Small intestine (tissue), 7 donors: ENCODE measurements around the gene FTO. TPM values are rescaled to one million over a fixed set of nuclear protein-coding genes. Genes with fewer than 3 reads are reported as not detected.

Experiments used
- DNase-seq, 2 donors: peaks; one replicate each; pipeline versions ENCODE4 v3.0.0 to v3.0.0-alpha.2; 2013
- FAIRE-seq: peaks from 2 replicates; lab custom pipeline; 2012; peaks lifted over from hg19 to GRCh38; lab: Jason Lieb, UNC
- H3K27ac ChIP-seq, 3 donors: one replicate each; pipeline ENCODE4 v1.5.1; 2013; ENCODE audit warnings: low read length in 2 of 3, mild to moderate bottlenecking in 2 of 3, control low read depth in 1 of 3, inconsistent platforms in 1 of 3, low read depth in 1 of 3, moderate library complexity in 1 of 3
- H3K27me3 ChIP-seq, 3 donors: one replicate each; pipeline ENCODE4 v1.6.1; 2013; ENCODE audit warnings: low read length in 3 of 3, inconsistent platforms in 1 of 3; ENCODE audit not compliant: control insufficient read depth in 3 of 3, insufficient read depth in 3 of 3
- H3K36me3 ChIP-seq, 3 donors: one replicate each; pipeline ENCODE4 v1.6.1; 2013; ENCODE audit warnings: low read length in 3 of 3, inconsistent platforms in 1 of 3, low read depth in 1 of 3, mild to moderate bottlenecking in 1 of 3, moderate library complexity in 1 of 3; ENCODE audit not compliant: control insufficient read depth in 3 of 3, insufficient read depth in 2 of 3
- H3K4me1 ChIP-seq, 3 donors: one replicate each; pipeline ENCODE4 v1.6.1; 2013; ENCODE audit warnings: low read length in 2 of 3, inconsistent platforms in 1 of 3, low read depth in 1 of 3, mild to moderate bottlenecking in 1 of 3, moderate library complexity in 1 of 3; ENCODE audit not compliant: control insufficient read depth in 3 of 3, insufficient read depth in 2 of 3
- H3K4me3 ChIP-seq, 3 donors: one replicate each; pipeline ENCODE4 v1.5.1; 2013; ENCODE audit warnings: low read length in 3 of 3, control low read depth in 1 of 3, inconsistent platforms in 1 of 3, low read depth in 1 of 3, mild to moderate bottlenecking in 1 of 3, moderate library complexity in 1 of 3
- H3K9me3 ChIP-seq, 2 donors: one replicate each; pipeline ENCODE4 v1.6.1; 2013; ENCODE audit warnings: low read depth in 1 of 2, low read length in 1 of 2; ENCODE audit not compliant: control insufficient read depth in 2 of 2, insufficient read depth in 1 of 2
- WGBS, 3 donors: extraction: QIAGEN DNeasy Blood & Tissue Kit; methylation state at CpG; one replicate each; pipeline ENCODE4 v1.1.7; 2013; 5-methylcytosine and 5-hydroxymethylcytosine counted together
- polyA plus RNA-seq, 4 donors: library from polyadenylated mRNA; stranded (reverse) in 3 of 4; unstranded in 1 of 4; fragments of 200-250 nt in 3 of 4; fragments of 120-200 nt in 1 of 4; gene quantifications; one replicate each; pipeline versions ENCODE4 v1.2.1 to v1.2.3, GENCODE V29; 2013
- donor health status: healthy with polysubstance abuse.
- donor health status: control.
- donor health status: control.
- donor health status: Bipolar disorder and iron deficiency.
- donor health status: healthy.

FTO gene
- polyA plus RNA-seq, 4 donors, result 5.4 to 36.8 (median 12.2) TPM

GRCh38 chr16:53766304-53767016 lies 62.5 kb downstream of the FTO start:
- FAIRE-seq, result no peak
- no peak overlapping the region for H3K27ac ChIP-seq
- no peak overlapping the region for H3K4me3 ChIP-seq
- no peaks in the 10 kb centered on the region for H3K36me3 ChIP-seq
- H3K9me3 ChIP-seq, result no peaks in the 10 kb centered on the region
- WGBS, 3 donors, result 89 to 93% (median 89%) methylated on average over 10 of the region's 10 CpGs
- no peaks in the 10 kb centered on the region for H3K27me3 ChIP-seq
- DNase-seq, result no peak
- peaks cover 0 to 7% (median 6%) of the 10 kb centered on the region in 3 donors for H3K4me1 ChIP-seq

- 69 to 83% (median 75%) methylated on average over 4 of the region's 4 CpGs for WGBS, 3 donors
- Histone ChIP-seq H3K4me3 (no peak overlapping the region), H3K4me1 (peaks cover 4 to 7% (median 6%) of the 10 kb centered on the region in 3 donors), H3K27me3 (no peaks in the 10 kb centered on the region), H3K36me3 (no peaks in the 10 kb centered on the region), H3K9me3 (no peaks in the 10 kb centered on the region), H3K27ac (no peak overlapping the region)
- no peak for FAIRE-seq
- no peak for DNase-seq
Observed at GRCh38 chr16:53768167-53768566, 64.2 kb downstream of the FTO start.

- Histone ChIP-seq H3K36me3 (no peaks in the 10 kb centered on the region), H3K4me3 (no peak overlapping the region), H3K4me1 (peaks cover 6 to 7% (median 7%) of the 10 kb centered on the region in 3 donors), H3K27me3 (no peaks in the 10 kb centered on the region), H3K9me3 (no peaks in the 10 kb centered on the region), H3K27ac (no peak overlapping the region)
- 50 to 89% (median 81%) methylated on average over 1 of the region's 1 CpG for WGBS, 3 donors
- DNase-seq (no peak), FAIRE-seq (no peak)
Observed at GRCh38 chr16:53768593-53768992, 64.6 kb downstream of the FTO start.

GRCh38 chr16:53769185-53769584 lies 65.2 kb downstream of the FTO start:
- FAIRE-seq, result no peak
- DNase-seq, result no peak
- no peaks in the 10 kb centered on the region for H3K9me3 ChIP-seq
- no peak overlapping the region for H3K4me3 ChIP-seq
- no peaks in the 10 kb centered on the region for H3K36me3 ChIP-seq
- 64 to 79% (median 72%) methylated on average over 4 of the region's 4 CpGs for WGBS, 3 donors
- H3K4me1 ChIP-seq, result peaks cover 6 to 8% (median 7%) of the 10 kb centered on the region in 3 donors
- H3K27me3 ChIP-seq, result no peaks in the 10 kb centered on the region
- H3K27ac ChIP-seq, result no peak overlapping the region

- Histone ChIP-seq H3K9me3 (no peaks in the 10 kb centered on the region), H3K4me3 (no peak overlapping the region), H3K36me3 (no peaks in the 10 kb centered on the region), H3K4me1 (peaks cover 6 to 8% (median 7%) of the 10 kb centered on the region in 3 donors), H3K27me3 (no peaks in the 10 kb centered on the region), H3K27ac (no peak overlapping the region)
- no peak for DNase-seq
- no peak for FAIRE-seq
Observed at GRCh38 chr16:53769787-53770186, 65.8 kb downstream of the FTO start.

DNA sequence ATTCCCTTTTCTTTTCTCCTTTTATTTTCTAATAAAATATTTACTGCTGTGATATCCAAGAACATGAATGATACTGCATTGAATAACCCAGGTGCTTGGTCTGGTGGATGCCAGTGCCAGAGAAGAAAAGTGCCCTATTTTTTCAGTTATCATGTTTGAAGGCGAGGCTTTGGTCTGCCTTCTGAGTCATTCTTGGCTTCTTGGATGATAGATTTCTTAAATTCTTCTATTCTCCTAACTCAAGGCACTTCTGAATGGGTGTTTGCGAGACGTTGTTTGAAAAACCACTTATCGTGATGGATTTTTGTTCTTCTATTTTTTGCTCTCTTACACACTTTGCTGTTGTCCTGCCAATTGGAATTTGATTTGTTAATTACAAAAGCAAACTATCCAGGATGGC lies 66.7 kb downstream of the FTO start:
- peaks cover 4 to 10% (median 8%) of the 10 kb centered on the region in 3 donors for H3K4me1 ChIP-seq
- no peaks in the 10 kb centered on the region for H3K36me3 ChIP-seq
- WGBS, 3 donors, result 78 to 92% (median 80%) methylated on average over 4 of the region's 4 CpGs
- no peak overlapping the region for H3K27ac ChIP-seq
- H3K4me3 ChIP-seq, result no peak overlapping the region
- FAIRE-seq (no peak), DNase-seq (no peak)
- H3K9me3 ChIP-seq, result no peaks in the 10 kb centered on the region
- H3K27me3 ChIP-seq, result no peaks in the 10 kb centered on the region

GRCh38 chr16:53771655-53772497 lies 67.9 kb downstream of the FTO start:
- no peak for FAIRE-seq
- H3K4me3 ChIP-seq, result no peak overlapping the region
- no peaks in the 10 kb centered on the region for H3K36me3 ChIP-seq
- H3K27ac ChIP-seq, result no peak overlapping the region
- WGBS, 3 donors, result 66 to 68% (median 68%) methylated on average over 9 of the region's 9 CpGs
- DNase-seq, result peak in 1 of 2 donors; percentile 40
- no peaks in the 10 kb centered on the region for H3K27me3 ChIP-seq
- H3K9me3 ChIP-seq, result no peaks in the 10 kb centered on the region
- peaks cover 4 to 13% (median 8%) of the 10 kb centered on the region in 3 donors for H3K4me1 ChIP-seq

DNA sequence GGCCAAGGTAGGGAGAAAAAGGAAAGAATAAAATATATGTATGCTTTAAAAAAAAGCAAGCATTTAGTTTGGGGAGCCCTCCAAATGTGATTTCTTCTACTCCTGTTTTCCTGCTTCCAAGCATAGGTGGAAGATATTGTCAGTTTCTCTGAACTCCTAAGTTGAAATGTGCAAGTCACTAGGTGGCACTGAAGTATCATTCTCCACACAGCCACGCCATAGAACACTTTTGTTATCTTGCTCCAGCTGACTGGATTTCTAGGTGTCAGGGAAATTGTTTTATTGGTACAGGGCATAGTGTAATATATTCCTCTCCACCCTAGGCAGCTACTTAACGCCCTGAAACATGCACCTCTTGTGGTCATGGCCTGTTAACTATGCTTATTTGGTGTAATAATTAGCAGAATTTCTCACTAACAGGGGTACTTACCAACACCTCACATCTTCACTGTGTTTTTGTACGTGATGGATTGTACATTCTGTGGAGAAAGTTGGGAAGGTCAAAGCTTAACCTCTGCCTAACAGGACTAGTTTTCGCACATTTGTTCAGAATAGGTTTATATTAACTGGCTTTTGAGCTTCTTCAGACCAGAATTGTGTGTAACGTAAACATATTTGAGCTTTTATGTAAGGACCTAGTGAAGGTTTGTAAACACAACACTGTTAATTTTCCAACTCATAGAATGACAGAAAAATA lies 69.3 kb downstream of the FTO start:
- Histone ChIP-seq H3K36me3 (no peaks in the 10 kb centered on the region), H3K27ac (no peak overlapping the region), H3K4me3 (no peak overlapping the region), H3K27me3 (no peaks in the 10 kb centered on the region), H3K4me1 (peaks cover 4 to 13% (median 8%) of the 10 kb centered on the region in 3 donors), H3K9me3 (no peaks in the 10 kb centered on the region)
- FAIRE-seq, result no peak
- WGBS, 3 donors, result 30 to 55% (median 38%) methylated on average over 5 of the region's 5 CpGs
- peak; percentile 89 to 94 for DNase-seq
